Measurements from ENCODE around the gene TAF11.
A peak's percentile ranks its signal among the peaks of the same experiment; 100 is the strongest.
"Not testable (repeated sequence)": the region's sequence is repeated elsewhere in the genome, so short reads cannot be mapped to it uniquely, and the experiment has no call there.

The TAF11 gene

GRCh38 chr6:34887753-34888513 lies at the start of gene TAF11:
TAF11 (minus strand) TSS chr6:34888042; CDS start chr6:34887957, 85 bp downstream.
- DNase-seq (ENCODE audit: low spot score), result peak; percentile 91

DNA sequence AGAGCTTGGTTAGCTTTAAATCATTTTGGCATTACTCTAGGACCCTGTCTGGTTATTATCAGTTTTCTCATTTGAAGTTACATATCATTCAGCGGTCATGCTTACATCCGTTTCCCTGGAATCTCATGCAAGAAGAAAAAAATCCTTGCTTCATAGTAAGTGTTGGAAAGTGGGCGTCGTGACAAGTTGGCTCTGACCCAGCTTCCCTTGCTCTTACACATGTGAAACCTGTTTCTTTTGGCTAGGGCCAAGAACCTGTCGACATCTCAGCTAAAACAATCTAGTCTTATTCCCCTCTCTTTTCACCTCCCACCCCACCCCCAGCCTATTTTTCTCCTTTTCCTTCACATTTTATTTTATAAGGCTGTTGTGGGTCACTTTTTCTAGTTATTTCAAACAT lies 46.7 kb upstream of the TAF11 start:
- DNase-seq (ENCODE audit: low spot score), result no peak

GRCh38 chr6:34932202-34932601 lies 44.4 kb upstream of the TAF11 start:
- not testable (repeated sequence) for DNase-seq (ENCODE audit: low spot score)

DNA sequence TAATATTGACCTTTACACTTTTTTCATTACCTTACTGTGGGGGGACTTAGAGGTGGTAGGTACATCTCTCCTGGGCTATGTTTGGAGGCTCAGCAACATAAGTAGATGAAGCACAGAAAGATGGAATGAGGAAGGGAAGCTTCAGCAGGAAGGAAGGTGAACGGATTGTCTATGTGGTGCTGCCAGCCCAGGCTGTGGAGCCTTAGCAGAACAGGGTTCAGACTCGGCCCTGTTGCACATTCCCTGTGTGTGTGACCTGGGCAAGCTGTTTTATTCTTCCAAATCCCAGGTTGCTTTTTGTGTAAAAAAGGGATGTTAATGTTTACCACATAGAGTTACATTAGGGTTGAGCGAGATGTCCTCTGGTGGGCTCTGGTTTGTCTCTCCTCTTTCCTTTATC lies 42.4 kb upstream of the TAF11 start:
- no peak for DNase-seq (ENCODE audit: low spot score)

DNA sequence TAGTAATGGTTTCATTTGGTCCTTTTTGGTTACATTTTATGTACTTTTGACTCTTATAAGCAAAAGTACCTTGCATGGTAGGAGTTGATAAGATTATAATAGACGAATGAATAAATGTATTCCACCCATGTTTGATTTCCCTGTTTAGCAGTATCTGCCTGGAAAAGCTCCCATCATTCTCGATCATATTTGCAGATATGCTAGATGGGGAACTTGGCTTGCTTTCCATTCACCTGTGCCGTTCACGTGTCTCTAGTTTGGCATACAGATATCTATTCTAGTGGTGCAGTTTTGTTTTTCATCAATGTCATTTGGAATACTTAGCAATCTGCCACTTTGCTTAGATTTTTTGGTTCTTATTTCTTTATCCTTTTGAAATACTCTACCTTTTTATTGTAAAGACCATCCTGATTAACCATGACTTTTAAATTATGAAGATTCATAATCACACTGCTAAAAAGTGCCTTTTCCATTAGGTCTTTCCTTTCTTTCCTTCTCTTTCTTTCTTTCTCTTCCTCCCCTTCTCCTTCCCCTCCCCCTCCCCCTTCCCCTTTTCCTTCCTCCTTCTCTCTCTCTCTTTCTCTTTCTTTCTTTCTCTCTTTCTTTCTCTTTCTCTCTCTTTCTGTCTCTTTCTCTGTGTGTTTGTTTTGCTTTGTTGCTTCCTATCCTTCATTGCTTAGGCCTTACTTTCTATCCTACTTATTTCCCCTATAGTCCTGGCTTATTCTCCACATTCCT lies 41.6 kb upstream of the TAF11 start:
- no peak for DNase-seq (ENCODE audit: low spot score)

DNA sequence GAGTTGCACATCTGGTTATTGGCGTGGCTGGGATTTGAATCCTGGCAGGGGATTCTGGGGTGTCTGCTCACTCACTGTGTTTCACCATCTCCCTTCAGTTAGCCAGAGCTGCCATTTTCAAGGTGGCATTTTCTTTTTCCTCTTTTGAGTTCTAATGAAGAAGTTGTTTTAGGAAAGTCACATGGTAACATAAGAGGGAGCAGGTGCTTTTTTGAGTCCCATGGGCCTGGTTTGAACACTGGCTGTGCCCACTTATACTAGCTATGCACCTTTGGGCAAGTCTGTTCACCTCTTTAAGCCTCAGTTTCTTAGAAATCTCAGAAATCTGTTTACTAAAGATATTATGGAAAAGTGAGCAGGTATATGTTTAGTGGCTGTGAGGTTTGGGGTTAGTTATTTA lies 40.9 kb upstream of the TAF11 start:
- no peak for DNase-seq (ENCODE audit: low spot score)

DNA sequence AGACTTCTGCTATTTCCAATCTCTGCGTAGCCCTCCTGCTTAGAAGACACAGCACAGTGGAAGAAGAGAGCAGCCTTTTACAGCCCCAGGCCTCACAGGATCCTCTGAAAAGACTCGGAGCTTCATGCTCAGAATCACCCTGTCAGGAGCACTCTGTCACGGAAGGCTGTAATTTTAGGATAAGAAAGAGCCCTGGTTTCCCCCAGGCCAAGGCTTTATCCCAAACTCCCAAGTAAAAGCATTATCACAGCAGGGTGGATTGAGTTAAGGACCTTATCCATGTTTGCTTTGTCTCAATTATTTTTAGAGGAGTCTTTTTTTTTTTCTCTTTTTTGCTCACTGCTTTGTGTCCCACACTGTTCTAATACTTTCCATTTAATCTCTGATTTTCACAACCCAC lies 40.4 kb upstream of the TAF11 start:
- no peak for DNase-seq (ENCODE audit: low spot score)

- DNase-seq (ENCODE audit: low spot score), result peak; percentile 39
Measured at GRCh38 chr6:34926655-34927054, 38.8 kb upstream of the TAF11 start.

- DNase-seq (ENCODE audit: low spot score), result no peak
Measured at GRCh38 chr6:34924831-34925625, 37.2 kb upstream of the TAF11 start.

- DNase-seq (ENCODE audit: low spot score), result peak; percentile 17
Measured at GRCh38 chr6:34922177-34922663, 34.4 kb upstream of the TAF11 start.

GRCh38 chr6:34920097-34920496 lies 32.3 kb upstream of the TAF11 start:
- DNase-seq (ENCODE audit: low spot score), result no peak

DNA sequence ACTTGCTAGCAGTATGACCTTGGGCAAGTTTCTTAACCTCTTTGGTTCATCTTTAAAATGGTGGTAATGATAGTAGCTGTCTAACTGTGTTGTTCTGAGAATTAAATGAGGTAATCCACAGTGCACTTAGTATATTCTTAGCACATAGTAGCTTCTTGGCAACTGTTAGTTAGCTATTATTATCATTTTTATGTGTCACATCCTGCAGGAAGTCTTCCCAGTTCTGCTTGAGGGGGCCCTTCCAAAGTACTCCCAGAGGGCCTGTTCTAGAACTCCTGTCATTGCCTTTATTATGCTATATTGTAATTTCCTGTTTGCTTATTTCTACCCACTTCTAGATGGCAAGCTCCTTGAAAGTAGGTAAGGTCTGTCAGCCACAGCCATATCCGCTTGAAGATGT lies 31.8 kb upstream of the TAF11 start:
- DNase-seq (ENCODE audit: low spot score), result no peak

DNA sequence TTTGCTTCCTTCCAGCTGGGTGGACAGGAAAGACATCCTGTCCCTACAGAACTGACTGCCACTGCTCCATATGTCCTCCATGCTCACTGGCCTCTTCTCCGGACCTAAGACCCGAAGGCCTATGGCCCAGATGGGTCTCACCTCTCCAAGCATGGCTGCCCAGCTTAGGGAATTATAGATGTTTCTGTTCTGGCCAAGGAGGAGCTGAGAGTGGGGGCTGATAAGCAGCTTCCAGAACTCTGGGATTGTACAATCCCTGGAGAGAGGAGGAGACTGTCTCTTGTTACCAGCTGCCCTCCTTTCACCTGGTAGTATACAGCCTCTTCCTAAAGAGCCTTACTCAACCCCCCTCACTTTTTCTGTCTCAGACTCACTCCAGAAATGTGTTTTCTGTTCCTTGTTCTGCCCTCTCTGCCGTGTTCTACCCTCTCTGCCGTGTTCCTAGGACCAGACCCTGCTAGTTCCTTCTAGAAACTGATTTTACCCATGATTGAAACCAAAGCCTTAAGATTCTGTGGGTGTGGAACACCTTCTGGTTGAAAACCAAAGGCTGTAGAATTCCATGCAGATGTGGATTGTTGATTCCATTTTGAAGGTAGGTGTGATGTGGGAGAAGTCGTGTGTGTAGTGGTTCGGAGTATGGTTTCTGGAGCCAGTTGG lies 29.9 kb upstream of the TAF11 start:
- DNase-seq (ENCODE audit: low spot score), result no peak

- DNase-seq (ENCODE audit: low spot score), result no peak
Measured at GRCh38 chr6:34916348-34916967, 28.6 kb upstream of the TAF11 start.

- DNase-seq (ENCODE audit: low spot score), result no peak
Measured at GRCh38 chr6:34914358-34914757, 26.5 kb upstream of the TAF11 start.

- peak; percentile 75 for DNase-seq (ENCODE audit: low spot score)
Measured at GRCh38 chr6:34912715-34913464, 25.0 kb upstream of the TAF11 start.

DNA sequence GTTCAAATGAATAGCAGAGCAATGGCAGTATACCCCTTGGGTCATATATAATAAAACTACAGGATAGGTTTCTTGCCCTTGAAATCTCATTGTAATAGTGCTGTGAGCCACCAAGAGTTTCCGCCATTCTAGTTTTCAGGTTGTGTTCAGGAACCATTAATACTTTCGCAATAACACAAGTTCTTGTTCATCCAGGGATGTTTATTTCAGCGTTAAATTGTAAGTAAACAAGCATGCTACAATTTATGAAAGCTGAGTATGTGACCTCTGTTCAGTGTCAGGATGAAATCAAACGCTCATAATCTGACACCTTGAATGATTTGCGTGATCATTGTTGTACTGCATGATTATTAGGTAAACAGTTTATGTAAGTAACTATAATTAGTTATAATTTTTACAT lies 24.0 kb upstream of the TAF11 start:
- no peak for DNase-seq (ENCODE audit: low spot score)

DNA sequence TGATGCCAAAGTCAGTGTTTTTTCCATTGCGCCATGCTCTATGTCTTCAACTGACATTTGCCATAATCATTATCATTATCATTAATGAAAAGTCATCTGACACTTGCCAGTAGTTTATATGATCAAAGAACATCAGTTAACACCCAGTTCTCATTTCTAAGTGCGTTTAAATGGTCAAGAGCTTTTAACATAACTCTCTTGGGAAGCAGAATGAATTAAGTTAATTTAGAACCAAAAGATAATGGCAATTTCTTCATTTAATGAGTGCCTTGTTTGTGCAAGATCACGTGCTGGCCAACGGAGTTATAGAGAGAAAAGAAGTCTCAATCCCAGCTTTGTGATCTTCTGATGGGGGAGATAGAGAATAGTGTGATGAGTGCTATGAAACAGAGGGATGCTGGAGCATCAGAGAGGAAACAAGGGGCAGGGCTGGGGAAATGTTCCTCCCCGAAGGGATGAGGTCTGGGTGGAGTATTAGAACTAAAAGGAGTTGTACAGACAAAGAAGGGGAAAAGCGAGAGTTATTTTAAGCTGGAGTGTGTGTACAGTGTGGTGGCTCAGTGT lies 21.6 kb upstream of the TAF11 start:
- no peak for DNase-seq (ENCODE audit: low spot score)

GRCh38 chr6:34908194-34908593 lies 20.4 kb upstream of the TAF11 start:
- DNase-seq (ENCODE audit: low spot score), result no peak

- no peak for DNase-seq (ENCODE audit: low spot score)
Measured at GRCh38 chr6:34906826-34907225, 19.0 kb upstream of the TAF11 start.
